Measurements from ENCODE around the gene MYBL2. TPM values are rescaled to one million over a fixed set of nuclear protein-coding genes. Genes with fewer than 3 reads are reported as not detected.

The MYBL2 gene
- 1.3 and 34.4 TPM in 2 replicates for total RNA-seq

GRCh38 chr20:43666376-43667328, at the start of gene MYBL2:
Gene MYBL2, plus strand, starts transcription at chr20:43667114. Its CDS starts 170 bp downstream, at chr20:43667284.

GRCh38 chr20:43726811-43727338, 60.0 kb downstream of the MYBL2 start, which contains the start of gene GTSF1L:
Gene GTSF1L, minus strand, starts transcription at chr20:43727002. Its CDS starts 308 bp downstream, at chr20:43726694.

Other genes starting within 250 kb of the MYBL2 start
- gene SRSF6, start 209.2 kb upstream of the MYBL2 start, total RNA-seq = 54.3 and 78.7 TPM in 2 replicates
- 4.2 and 8.3 TPM in 2 replicates for gene L3MBTL1, start 159.4 kb upstream of the MYBL2 start, total RNA-seq
- 0.22 and 0.57 TPM in 2 replicates for gene SGK2, start 108.1 kb upstream of the MYBL2 start, total RNA-seq
- gene IFT52, start 76.2 kb upstream of the MYBL2 start, total RNA-seq = 35.2 and 62.8 TPM in 2 replicates
- gene GTSF1L, start 59.9 kb downstream of the MYBL2 start, total RNA-seq = not detected in 2 replicates
- gene TOX2, start 247.7 kb downstream of the MYBL2 start, total RNA-seq = 9.0 and 10.5 TPM in 2 replicates

Measured in placental pericyte (primary cell).